Right forelimb (tissue), 1 donor: Measurements from ENCODE around the gene FBP1.
"Not testable (repeated sequence)": the region's sequence is repeated elsewhere in the genome, so short reads cannot be mapped to it uniquely, and the experiment has no call there.

Source experiments
- DNase-seq: peaks from one replicate; pipeline ENCODE4 v3.0.0-alpha.2; 2018

FBP1 gene

GRCh38 chr9:94611638-94612068, 27.7 kb downstream of the FBP1 start:
- DNase-seq = no peak

GRCh38 chr9:94610181-94610606, 29.1 kb downstream of the FBP1 start:
- no peak for DNase-seq

- no peak for DNase-seq
Observed at GRCh38 chr9:94607423-94607691, 32.0 kb downstream of the FBP1 start.

GRCh38 chr9:94606646-94607422, 32.5 kb downstream of the FBP1 start:
- DNase-seq = no peak

- peak; percentile 92 for DNase-seq
Observed at GRCh38 chr9:94603259-94604160, 35.8 kb downstream of the FBP1 start.

GRCh38 chr9:94602666-94603065, 36.7 kb downstream of the FBP1 start:
- DNase-seq = no peak

- no peak for DNase-seq
Observed at GRCh38 chr9:94600715-94601114, 38.6 kb downstream of the FBP1 start.

GRCh38 chr9:94600258-94600657, 39.1 kb downstream of the FBP1 start:
- DNase-seq = no peak

GRCh38 chr9:94599102-94599501, 40.2 kb downstream of the FBP1 start:
- no peak for DNase-seq

- no peak for DNase-seq
Observed at GRCh38 chr9:94593459-94594345, 45.6 kb downstream of the FBP1 start, which contains the start of gene FBP2. FBP2 (minus strand) TSS chr9:94593824; CDS start chr9:94593726, 98 bp downstream.

GRCh38 chr9:94592683-94593082, 46.6 kb downstream of the FBP1 start:
- not testable (repeated sequence) for DNase-seq

- no peak for DNase-seq
Observed at GRCh38 chr9:94591876-94592275, 47.4 kb downstream of the FBP1 start.

- DNase-seq = not testable (repeated sequence)
Observed at GRCh38 chr9:94591046-94591545, 48.2 kb downstream of the FBP1 start.

- DNase-seq = no peak
Observed at GRCh38 chr9:94588681-94589080, 50.6 kb downstream of the FBP1 start.

- DNase-seq = no peak
Observed at GRCh38 chr9:94586814-94587213, 52.5 kb downstream of the FBP1 start.

GRCh38 chr9:94586316-94586715, 53.0 kb downstream of the FBP1 start:
- DNase-seq = no peak

- DNase-seq = no peak
Observed at GRCh38 chr9:94584555-94584954, 54.8 kb downstream of the FBP1 start.

- DNase-seq = no peak
Observed at GRCh38 chr9:94581728-94582127, 57.6 kb downstream of the FBP1 start.

- DNase-seq = no peak
Observed at GRCh38 chr9:94577571-94577970, 61.7 kb downstream of the FBP1 start.

GRCh38 chr9:94577036-94577435, 62.3 kb downstream of the FBP1 start:
- DNase-seq = no peak

- DNase-seq = no peak
Observed at GRCh38 chr9:94576131-94576530, 63.2 kb downstream of the FBP1 start.

GRCh38 chr9:94568972-94569712, 70.2 kb downstream of the FBP1 start:
- DNase-seq = no peak
